ENCODE measurements around the gene TEX53. TPM values are rescaled to one million over a fixed set of nuclear protein-coding genes. Genes with fewer than 3 reads are reported as not detected.
A peak's percentile ranks its signal among the peaks of the same experiment; 100 is the strongest.

TEX53 gene
- polyA plus RNA-seq, 1 of the 3 experiments (the other 2 are of a cell fraction), result not detected

DNA sequence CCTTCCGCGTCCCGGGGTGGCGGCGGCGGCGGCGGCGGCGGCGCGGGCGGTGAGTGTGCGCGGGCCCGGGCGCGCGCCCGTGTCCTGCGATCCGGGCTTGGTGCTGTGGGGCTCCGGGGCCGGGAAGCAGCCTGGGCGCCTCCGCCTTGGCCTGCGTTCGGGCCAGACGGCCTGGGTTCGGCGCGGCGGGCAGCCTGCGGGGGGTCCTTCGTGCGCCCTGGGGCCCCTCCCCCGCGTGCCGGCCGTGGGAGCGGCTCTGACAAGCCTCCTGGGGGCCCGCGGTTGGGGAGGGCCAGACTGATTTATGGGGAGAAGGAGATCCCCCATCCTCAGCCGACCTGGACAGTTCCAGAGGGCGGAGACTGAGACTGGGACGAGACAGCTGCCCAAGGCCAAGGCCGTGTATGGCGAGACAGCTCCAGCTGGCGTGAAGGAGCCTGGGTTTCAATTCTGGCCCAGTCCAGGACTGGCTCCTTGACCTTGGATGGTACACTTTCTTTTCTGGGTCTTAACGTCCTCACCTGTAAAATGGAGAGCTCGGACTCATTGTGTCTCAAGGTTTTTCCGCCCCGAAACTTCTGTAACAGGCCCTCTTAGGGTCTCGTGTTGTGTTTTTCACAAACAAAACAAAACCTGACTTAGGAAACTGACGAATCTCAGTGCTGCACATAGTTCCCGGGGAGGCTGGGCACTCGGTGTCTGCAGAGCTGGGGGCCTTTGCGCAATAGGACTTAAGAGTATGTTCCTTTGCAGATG, 45.9 kb downstream of the TEX53 start:
- CTCF ChIA-PET, result interaction anchor here (1.0 to 1.5 kb wide), 3 partner anchors 15 to 206 kb away, joined by 3 to 8 read pairs (median 7); no protein-coding TSS in a partner anchor
- H3K36me3 ChIP-seq (replicated peaks in 1 of 2; ENCODE audit: control insufficient read depth in 1 of 2, insufficient read depth in 2 of 2, low read length in 1 of 2), result no peaks in the 10 kb centered on the region
- H3K9me3 ChIP-seq, result no peaks in the 10 kb centered on the region
- H3K4me1 ChIP-seq (ENCODE audit: control insufficient read depth in 1 of 2, insufficient read depth in 2 of 2, low read depth in 1 of 2, low read length in 1 of 2), result peaks cover 4 to 15% of the 10 kb centered on the region in 2 experiments; a peak in 1 of 4 replicates
- H3K4me2 ChIP-seq, result peak overlapping the region; percentile 92
- H3K9me2 ChIP-seq, result no peaks in the 10 kb centered on the region
- no peak for DNase-seq
- H3K79me2 ChIP-seq (ENCODE audit: insufficient read depth), result no peaks in the 10 kb centered on the region; the same call in 1 of the 2 replicates
- peak overlapping the region; percentile 80; the same call in 1 of the 2 replicates for H2AFZ ChIP-seq (ENCODE audit: low read depth)
- peak overlapping the region; percentile 54 to 69 for H3K27ac ChIP-seq (ENCODE audit: low read depth in 2 of 2, low read length in 1 of 2)
- H3K4me3 ChIP-seq (ENCODE audit: low read depth in 2 of 2, low read length in 1 of 2), result peak overlapping the region; percentile 61 to 86
- POLR2A ChIA-PET, result interaction anchor here (1.5 to 2.6 kb wide), 2 partner anchors 18 to 24 kb away, joined by 3 to 18 read pairs; partner anchors contain the start of gene ATP6V1G1
- WGBS (ENCODE audit: low lambda C conversion rate), result 34% methylated on average over 13 of the region's 58 CpGs
- H3K27me3 ChIP-seq (ENCODE audit: insufficient read depth), result no peaks in the 10 kb centered on the region
- no peak for TF ChIP-seq TAF1 (IDR thresholded peaks at IDR 0.05; ENCODE audit: borderline replicate concordance, low read depth, low read length)
- TF ChIP-seq, protein P1, sequence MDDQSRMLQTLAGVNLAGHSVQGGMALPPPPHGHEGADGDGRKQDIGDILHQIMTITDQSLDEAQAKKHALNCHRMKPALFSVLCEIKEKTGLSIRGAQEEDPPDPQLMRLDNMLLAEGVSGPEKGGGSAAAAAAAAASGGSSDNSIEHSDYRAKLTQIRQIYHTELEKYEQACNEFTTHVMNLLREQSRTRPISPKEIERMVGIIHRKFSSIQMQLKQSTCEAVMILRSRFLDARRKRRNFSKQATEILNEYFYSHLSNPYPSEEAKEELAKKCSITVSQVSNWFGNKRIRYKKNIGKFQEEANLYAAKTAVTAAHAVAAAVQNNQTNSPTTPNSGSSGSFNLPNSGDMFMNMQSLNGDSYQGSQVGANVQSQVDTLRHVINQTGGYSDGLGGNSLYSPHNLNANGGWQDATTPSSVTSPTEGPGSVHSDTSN (IDR thresholded peaks at IDR 0.05), result peak; percentile 42; the same call in 1 of the 2 replicates
- TF ChIP-seq IRF3 (IDR thresholded peaks at IDR 0.05; ENCODE audit: low read depth, low read length), result no peak
- TF ChIP-seq, protein P2, sequence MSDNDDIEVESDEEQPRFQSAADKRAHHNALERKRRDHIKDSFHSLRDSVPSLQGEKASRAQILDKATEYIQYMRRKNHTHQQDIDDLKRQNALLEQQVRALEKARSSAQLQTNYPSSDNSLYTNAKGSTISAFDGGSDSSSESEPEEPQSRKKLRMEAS (IDR thresholded peaks at IDR 0.05; ENCODE audit: low read depth), result 0 out of 2 replicates have a peak, but pooled peaks have one; percentile 18
- TF ChIP-seq SIN3A (IDR thresholded peaks at IDR 0.05; ENCODE audit: borderline replicate concordance, low read depth, low read length), result peak; percentile 31; the same call in 1 of the 2 replicates
- TF ChIP-seq, protein P3, sequence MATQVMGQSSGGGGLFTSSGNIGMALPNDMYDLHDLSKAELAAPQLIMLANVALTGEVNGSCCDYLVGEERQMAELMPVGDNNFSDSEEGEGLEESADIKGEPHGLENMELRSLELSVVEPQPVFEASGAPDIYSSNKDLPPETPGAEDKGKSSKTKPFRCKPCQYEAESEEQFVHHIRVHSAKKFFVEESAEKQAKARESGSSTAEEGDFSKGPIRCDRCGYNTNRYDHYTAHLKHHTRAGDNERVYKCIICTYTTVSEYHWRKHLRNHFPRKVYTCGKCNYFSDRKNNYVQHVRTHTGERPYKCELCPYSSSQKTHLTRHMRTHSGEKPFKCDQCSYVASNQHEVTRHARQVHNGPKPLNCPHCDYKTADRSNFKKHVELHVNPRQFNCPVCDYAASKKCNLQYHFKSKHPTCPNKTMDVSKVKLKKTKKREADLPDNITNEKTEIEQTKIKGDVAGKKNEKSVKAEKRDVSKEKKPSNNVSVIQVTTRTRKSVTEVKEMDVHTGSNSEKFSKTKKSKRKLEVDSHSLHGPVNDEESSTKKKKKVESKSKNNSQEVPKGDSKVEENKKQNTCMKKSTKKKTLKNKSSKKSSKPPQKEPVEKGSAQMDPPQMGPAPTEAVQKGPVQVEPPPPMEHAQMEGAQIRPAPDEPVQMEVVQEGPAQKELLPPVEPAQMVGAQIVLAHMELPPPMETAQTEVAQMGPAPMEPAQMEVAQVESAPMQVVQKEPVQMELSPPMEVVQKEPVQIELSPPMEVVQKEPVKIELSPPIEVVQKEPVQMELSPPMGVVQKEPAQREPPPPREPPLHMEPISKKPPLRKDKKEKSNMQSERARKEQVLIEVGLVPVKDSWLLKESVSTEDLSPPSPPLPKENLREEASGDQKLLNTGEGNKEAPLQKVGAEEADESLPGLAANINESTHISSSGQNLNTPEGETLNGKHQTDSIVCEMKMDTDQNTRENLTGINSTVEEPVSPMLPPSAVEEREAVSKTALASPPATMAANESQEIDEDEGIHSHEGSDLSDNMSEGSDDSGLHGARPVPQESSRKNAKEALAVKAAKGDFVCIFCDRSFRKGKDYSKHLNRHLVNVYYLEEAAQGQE (IDR thresholded peaks at IDR 0.05; ENCODE audit: low read depth, low read length), result peak; percentile 83; the same call in 1 of the 2 replicates
- H4K20me1 ChIP-seq (ENCODE audit: insufficient read depth), result no peaks in the 10 kb centered on the region
- no peaks in the 10 kb centered on the region for H3F3A ChIP-seq (replicated peaks; ENCODE audit: insufficient read depth)
- peak overlapping the region; percentile 77; the same call in 1 of the 2 replicates for H3K9ac ChIP-seq

DNA sequence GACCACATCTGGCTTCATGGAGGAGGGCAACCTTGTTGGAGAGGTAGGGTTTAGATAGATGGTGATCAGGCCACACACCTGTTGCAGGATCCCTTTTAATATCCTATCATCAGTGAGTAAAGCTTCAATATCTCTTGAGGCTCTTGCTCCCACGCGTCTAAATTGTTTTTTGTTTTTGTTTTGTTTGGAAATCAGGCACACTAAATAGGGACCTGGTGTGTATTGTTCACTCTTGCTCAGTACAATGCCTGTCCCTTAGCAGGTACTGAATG, 49.1 kb downstream of the TEX53 start:
- no peaks in the 10 kb centered on the region for H3K27me3 ChIP-seq (ENCODE audit: insufficient read depth)
- no peak overlapping the region for H3K4me3 ChIP-seq (ENCODE audit: low read depth in 2 of 2, low read length in 1 of 2)
- no peaks in the 10 kb centered on the region for H3K9me2 ChIP-seq
- no peak for TF ChIP-seq ZBTB33 (IDR thresholded peaks at IDR 0.05; ENCODE audit: borderline replicate concordance, low read depth)
- H2AFZ ChIP-seq (ENCODE audit: low read depth), result no peak overlapping the region
- no peak overlapping the region for H3K27ac ChIP-seq (ENCODE audit: low read depth in 2 of 2, low read length in 1 of 2)
- no peak overlapping the region for H3K9ac ChIP-seq
- H3K36me3 ChIP-seq (replicated peaks in 1 of 2; ENCODE audit: control insufficient read depth in 1 of 2, insufficient read depth in 2 of 2, low read length in 1 of 2), result no peaks in the 10 kb centered on the region
- no peaks in the 10 kb centered on the region for H4K20me1 ChIP-seq (ENCODE audit: insufficient read depth)
- CTCF ChIA-PET, result no interaction called here
- POLR2A ChIA-PET, result no interaction called here
- no peak for DNase-seq
- H3K4me1 ChIP-seq (ENCODE audit: control insufficient read depth in 1 of 2, insufficient read depth in 2 of 2, low read depth in 1 of 2, low read length in 1 of 2), result peaks cover 4 to 18% of the 10 kb centered on the region in 2 experiments; a peak in 1 of 4 replicates
- 100% methylated on average over 2 of the region's 2 CpGs for WGBS (ENCODE audit: low lambda C conversion rate)
- no peak overlapping the region for H3K4me2 ChIP-seq
- no peaks in the 10 kb centered on the region for H3K79me2 ChIP-seq (ENCODE audit: insufficient read depth)
- no peaks in the 10 kb centered on the region for H3F3A ChIP-seq (replicated peaks; ENCODE audit: insufficient read depth)
- H3K9me3 ChIP-seq, result no peaks in the 10 kb centered on the region
